ENCODE measurements around the gene EHD4.

Gene EHD4

DNA sequence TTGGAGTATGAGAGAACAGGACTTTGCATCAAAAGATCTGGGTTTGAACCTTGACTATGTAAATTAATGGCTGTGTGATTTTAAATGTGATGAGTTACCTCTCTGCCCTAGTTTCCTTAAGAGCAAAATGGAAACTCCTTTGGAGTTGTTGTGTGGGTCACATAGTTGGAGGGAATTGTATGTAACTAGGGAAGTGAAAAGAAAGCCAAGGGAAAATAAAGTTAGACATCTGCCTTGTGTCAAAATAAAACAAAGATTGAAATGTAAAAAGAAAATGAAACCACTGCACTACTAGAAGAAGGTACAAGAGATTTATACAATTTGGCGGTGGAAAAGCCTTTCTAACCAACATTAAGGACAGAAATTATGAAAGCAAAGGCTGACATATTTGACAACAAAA lies 1.7 kb upstream of the EHD4 start:
- Histone ChIP-seq H3K9ac (ENCODE audit: low read depth, low read length) (no peak overlapping the region), H3K27me3 (ENCODE audit: control insufficient read depth, insufficient read depth, low read length) (peaks cover 17% of the 10 kb centered on the region), H3K4me1 (ENCODE audit: control insufficient read depth, insufficient read depth, low read length) (peaks cover 19% of the 10 kb centered on the region), H3K4me2 (ENCODE audit: low read length) (no peak overlapping the region), H3K4me3 (ENCODE audit: low read length) (no peak overlapping the region), H3K9me3 (replicated peaks; ENCODE audit: low read length) (no peaks in the 10 kb centered on the region), H3K36me3 (ENCODE audit: insufficient read depth, low read length) (no peaks in the 10 kb centered on the region)

DNA sequence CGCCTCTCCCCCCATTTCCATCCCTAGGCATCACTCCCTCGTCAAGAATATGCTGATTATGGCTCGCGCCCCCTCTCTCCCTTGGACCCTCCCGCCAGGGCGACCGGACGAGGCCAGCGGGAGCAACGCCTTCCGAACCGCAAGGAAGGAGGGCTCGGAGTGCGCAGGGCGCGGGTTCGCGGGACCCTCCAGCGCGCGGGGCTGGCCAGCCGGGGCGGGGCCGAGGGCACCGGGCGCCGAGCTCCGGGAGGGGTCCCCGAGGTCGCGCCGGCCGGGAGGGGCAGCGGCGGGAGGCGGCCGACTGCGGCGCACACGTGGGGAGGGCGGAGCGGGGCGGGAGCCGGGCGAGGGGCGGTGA lies 483 bp downstream of the EHD4 start:
- Histone ChIP-seq H3K9ac (ENCODE audit: low read depth, low read length) (peak overlapping the region; percentile 90), H3K4me3 (ENCODE audit: low read length) (peak overlapping the region; percentile 97), H3K4me1 (ENCODE audit: control insufficient read depth, insufficient read depth, low read length) (peaks cover 31% of the 10 kb centered on the region), H3K36me3 (ENCODE audit: insufficient read depth, low read length) (no peaks in the 10 kb centered on the region), H3K9me3 (replicated peaks; ENCODE audit: low read length) (no peaks in the 10 kb centered on the region), H3K4me2 (ENCODE audit: low read length) (peak overlapping the region; percentile 97), H3K27me3 (ENCODE audit: control insufficient read depth, insufficient read depth, low read length) (peaks cover 7% of the 10 kb centered on the region)

DNA sequence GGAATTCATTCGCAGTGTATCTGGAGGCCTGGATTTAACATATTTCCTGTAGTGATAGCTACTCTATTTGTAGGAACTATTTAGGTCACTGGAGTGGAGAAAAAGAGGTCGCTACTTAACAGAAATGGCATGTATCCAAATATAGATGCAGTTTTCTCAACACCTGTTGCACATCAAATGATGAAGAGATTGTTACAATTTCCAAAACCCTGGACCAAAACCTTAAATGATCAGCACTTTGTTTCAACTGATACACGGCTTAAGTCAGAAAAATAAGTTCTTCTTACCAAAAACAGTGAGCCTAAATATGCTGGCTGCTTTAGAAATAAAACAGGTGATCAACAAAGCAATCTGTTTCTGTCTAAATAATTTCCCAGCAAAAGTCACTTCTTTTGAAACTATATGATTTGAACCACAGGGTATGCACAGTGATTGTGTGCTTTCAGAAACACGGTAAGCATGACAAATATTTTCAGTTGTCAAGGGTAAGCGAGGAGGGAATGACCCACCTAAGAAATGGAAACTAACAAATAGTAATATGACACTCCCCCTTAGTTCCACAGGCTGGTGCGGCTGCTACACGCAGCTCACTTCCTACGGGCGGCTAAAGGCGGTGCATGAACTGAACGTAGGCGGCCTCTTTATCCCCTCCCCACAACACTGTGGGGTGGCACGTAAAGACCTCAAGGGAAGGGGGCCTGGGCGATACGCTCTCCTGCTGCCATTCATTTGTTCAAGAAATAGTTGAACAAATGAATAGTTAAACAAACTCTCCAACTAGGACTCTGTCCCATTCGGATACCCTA lies 1.1 kb downstream of the EHD4 start:
- Histone ChIP-seq H3K4me1 (ENCODE audit: control insufficient read depth, insufficient read depth, low read length) (peaks cover 31% of the 10 kb centered on the region), H3K9me3 (replicated peaks; ENCODE audit: low read length) (no peaks in the 10 kb centered on the region), H3K4me3 (ENCODE audit: low read length) (peak overlapping the region; percentile 97), H3K9ac (ENCODE audit: low read depth, low read length) (peak overlapping the region; percentile 90), H3K4me2 (ENCODE audit: low read length) (peak overlapping the region; percentile 97), H3K27me3 (ENCODE audit: control insufficient read depth, insufficient read depth, low read length) (peaks cover 7% of the 10 kb centered on the region), H3K36me3 (ENCODE audit: insufficient read depth, low read length) (no peaks in the 10 kb centered on the region)

DNA sequence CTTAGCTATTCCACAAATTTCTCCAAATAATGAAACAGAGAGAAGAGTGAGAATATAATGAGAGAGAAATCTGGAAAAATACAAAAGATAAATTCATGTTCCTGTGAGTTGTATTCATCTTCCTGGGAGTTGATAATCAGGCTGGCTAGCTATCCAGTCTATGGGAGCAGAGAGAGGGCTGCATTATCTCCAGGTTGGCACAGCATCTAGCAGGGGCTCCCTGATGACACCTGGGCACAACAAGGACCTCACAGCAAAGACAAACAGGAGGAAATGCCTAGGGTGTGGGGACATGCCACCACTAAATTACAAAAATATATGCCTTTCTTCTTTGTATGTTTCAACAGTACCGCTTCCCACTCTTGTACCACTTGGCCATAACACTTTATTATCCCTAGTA lies 1.9 kb downstream of the EHD4 start:
- H3K4me2 ChIP-seq (ENCODE audit: low read length), result peak overlapping the region; percentile 97
- no peak overlapping the region for H3K9ac ChIP-seq (ENCODE audit: low read depth, low read length)
- no peaks in the 10 kb centered on the region for H3K9me3 ChIP-seq (replicated peaks; ENCODE audit: low read length)
- peaks cover 35% of the 10 kb centered on the region for H3K4me1 ChIP-seq (ENCODE audit: control insufficient read depth, insufficient read depth, low read length)
- peaks cover under 1% of the 10 kb centered on the region for H3K27me3 ChIP-seq (ENCODE audit: control insufficient read depth, insufficient read depth, low read length)
- peak overlapping the region; percentile 97 for H3K4me3 ChIP-seq (ENCODE audit: low read length)
- no peaks in the 10 kb centered on the region for H3K36me3 ChIP-seq (ENCODE audit: insufficient read depth, low read length)

DNA sequence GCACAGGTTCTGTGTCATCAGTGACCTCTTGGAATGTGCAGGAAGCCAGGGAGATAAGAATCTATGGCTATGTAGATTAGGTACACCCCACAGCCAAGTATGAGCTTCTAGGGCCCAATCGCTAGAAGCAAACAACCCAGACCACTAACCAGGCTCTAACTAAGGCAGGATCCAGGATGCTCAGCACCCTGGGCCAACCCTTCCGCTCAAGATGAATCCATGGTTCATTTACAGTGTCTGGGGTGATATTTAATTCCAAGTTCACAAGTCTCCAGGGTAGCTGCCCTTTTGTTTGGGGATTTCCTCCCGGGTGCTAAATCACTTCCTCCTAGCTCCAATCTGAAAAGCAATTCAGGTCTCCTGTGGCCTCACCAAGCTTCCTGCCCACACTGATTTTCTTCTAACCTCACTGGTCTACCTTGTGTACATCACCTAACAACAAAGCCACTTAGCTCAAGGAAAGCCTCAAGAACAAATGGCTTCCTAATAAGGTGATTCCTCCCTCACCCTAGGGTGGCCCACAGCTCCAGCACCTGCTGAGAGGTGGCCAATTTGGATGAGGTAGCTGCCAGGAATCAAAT lies 2.4 kb downstream of the EHD4 start:
- no peaks in the 10 kb centered on the region for H3K27me3 ChIP-seq (ENCODE audit: control insufficient read depth, insufficient read depth, low read length)
- peak overlapping the region; percentile 24 for H3K4me2 ChIP-seq (ENCODE audit: low read length)
- peak overlapping the region; percentile 13 for H3K4me3 ChIP-seq (ENCODE audit: low read length)
- H3K36me3 ChIP-seq (ENCODE audit: insufficient read depth, low read length), result no peaks in the 10 kb centered on the region
- H3K4me1 ChIP-seq (ENCODE audit: control insufficient read depth, insufficient read depth, low read length), result peaks cover 35% of the 10 kb centered on the region
- no peaks in the 10 kb centered on the region for H3K9me3 ChIP-seq (replicated peaks; ENCODE audit: low read length)
- H3K9ac ChIP-seq (ENCODE audit: low read depth, low read length), result no peak overlapping the region

DNA sequence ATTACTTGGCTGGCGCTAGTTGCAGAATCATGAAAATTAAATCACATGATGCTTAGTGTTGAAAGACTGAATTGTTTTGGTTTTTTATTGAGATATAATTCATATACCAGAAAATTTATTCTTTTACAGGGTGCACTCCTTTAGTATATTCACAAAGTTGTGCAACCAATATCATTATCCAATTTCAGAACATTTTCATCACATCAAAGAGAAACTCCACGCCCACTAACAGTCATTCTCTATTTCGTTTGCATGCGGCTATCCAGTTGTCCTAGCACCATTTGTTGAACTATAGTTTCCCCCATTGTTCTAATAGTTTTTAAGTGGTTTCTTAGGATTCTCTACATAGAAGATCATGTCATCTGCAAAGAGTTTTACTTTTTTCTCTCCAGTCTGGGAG lies 3.7 kb downstream of the EHD4 start:
- Histone ChIP-seq H3K9ac (ENCODE audit: low read depth, low read length) (no peak overlapping the region), H3K4me2 (ENCODE audit: low read length) (no peak overlapping the region), H3K4me3 (ENCODE audit: low read length) (no peak overlapping the region), H3K36me3 (ENCODE audit: insufficient read depth, low read length) (no peaks in the 10 kb centered on the region), H3K27me3 (ENCODE audit: control insufficient read depth, insufficient read depth, low read length) (no peaks in the 10 kb centered on the region), H3K9me3 (replicated peaks; ENCODE audit: low read length) (no peaks in the 10 kb centered on the region), H3K4me1 (ENCODE audit: control insufficient read depth, insufficient read depth, low read length) (peaks cover 35% of the 10 kb centered on the region)

DNA sequence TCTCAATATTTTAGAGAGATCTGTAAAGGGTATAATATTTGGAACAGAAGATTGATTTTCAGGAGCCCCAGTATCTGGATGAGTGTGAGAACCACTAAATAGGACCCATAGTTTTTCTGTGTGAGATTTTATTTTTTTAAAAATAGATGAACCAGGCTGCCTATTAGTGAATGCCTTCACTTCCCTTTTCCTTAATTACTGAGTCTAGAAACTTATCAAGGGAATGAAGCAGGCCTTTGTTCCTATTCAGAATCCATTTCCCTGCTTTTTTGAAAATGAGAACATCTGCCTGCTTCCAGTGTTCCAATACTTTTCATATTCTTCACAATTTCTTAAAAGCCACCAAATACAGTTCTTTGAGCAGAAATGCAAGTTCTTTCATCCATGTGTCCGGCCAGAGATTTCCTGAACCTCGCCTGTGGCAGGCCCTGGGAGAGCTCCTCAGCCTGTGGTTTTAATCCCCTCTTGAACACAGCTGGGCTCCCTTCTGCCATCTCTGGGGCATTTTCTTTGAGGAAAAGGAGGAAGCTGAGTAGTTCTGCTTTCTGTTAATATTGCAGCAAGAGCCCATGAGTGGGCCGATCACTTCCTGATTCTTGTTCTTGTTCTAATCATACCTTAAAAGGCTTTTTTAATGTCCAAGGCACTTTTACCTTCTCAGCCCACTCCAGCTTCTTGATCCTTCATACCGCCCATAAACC lies 4.7 kb downstream of the EHD4 start:
- H3K36me3 ChIP-seq (ENCODE audit: insufficient read depth, low read length), result no peaks in the 10 kb centered on the region
- H3K9ac ChIP-seq (ENCODE audit: low read depth, low read length), result peak overlapping the region; percentile 43
- H3K4me2 ChIP-seq (ENCODE audit: low read length), result peak overlapping the region; percentile 32
- peaks cover 31% of the 10 kb centered on the region for H3K4me1 ChIP-seq (ENCODE audit: control insufficient read depth, insufficient read depth, low read length)
- H3K4me3 ChIP-seq (ENCODE audit: low read length), result no peak overlapping the region
- H3K27me3 ChIP-seq (ENCODE audit: control insufficient read depth, insufficient read depth, low read length), result no peaks in the 10 kb centered on the region
- H3K9me3 ChIP-seq (replicated peaks; ENCODE audit: low read length), result no peaks in the 10 kb centered on the region

DNA sequence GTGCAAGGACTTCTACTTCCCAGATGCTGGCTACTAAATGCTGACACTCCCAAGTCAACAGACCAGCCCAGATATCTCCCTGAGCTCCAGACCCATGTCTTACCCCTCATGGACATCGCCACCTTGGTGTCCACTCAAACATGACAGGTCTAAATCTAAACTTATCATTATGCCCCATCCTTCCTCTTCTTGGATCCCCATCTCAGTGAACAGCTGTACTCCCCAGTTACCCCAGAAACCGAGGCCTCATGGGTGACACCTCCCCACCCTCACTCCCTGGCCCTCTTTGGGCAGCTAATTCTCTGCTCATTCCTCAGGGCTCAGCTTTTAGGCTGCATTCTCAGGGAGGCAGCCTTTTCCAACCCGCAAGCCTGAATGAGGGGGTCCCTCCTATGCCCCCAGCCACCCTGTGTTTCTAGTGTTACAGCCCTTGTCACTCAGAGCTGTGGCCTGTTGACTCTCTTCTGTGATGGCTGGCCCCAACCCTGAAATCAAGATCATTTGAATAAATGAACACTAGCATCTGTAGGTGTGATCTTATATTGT lies 5.4 kb downstream of the EHD4 start:
- Histone ChIP-seq H3K27me3 (ENCODE audit: control insufficient read depth, insufficient read depth, low read length) (no peaks in the 10 kb centered on the region), H3K9ac (ENCODE audit: low read depth, low read length) (no peak overlapping the region), H3K4me2 (ENCODE audit: low read length) (no peak overlapping the region), H3K4me3 (ENCODE audit: low read length) (no peak overlapping the region), H3K9me3 (replicated peaks; ENCODE audit: low read length) (no peaks in the 10 kb centered on the region), H3K4me1 (ENCODE audit: control insufficient read depth, insufficient read depth, low read length) (peaks cover 34% of the 10 kb centered on the region), H3K36me3 (ENCODE audit: insufficient read depth, low read length) (no peaks in the 10 kb centered on the region)

DNA sequence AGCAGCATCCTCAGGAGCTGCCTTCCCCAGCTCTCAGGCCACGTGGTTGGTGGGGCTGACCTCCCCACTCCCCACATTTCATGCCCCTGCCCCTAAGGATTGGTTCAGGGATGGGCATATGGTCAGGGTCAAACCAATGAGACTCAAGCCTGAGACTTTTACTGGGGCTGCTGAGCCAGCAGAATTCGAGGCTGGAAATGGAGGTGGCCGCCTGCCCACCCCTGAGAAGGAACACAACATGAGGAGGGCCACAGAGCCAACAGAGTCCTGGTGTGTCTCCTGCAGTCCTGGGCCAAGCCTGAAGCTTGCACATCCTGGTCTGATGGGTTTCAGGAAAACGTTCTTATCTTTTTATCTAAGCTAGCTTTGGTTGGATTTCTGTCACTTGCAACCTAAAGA lies 5.9 kb downstream of the EHD4 start:
- no peak overlapping the region for H3K4me2 ChIP-seq (ENCODE audit: low read length)
- H3K36me3 ChIP-seq (ENCODE audit: insufficient read depth, low read length), result no peaks in the 10 kb centered on the region
- H3K27me3 ChIP-seq (ENCODE audit: control insufficient read depth, insufficient read depth, low read length), result no peaks in the 10 kb centered on the region
- H3K9ac ChIP-seq (ENCODE audit: low read depth, low read length), result no peak overlapping the region
- H3K4me3 ChIP-seq (ENCODE audit: low read length), result no peak overlapping the region
- H3K4me1 ChIP-seq (ENCODE audit: control insufficient read depth, insufficient read depth, low read length), result peaks cover 40% of the 10 kb centered on the region
- H3K9me3 ChIP-seq (replicated peaks; ENCODE audit: low read length), result no peaks in the 10 kb centered on the region

DNA sequence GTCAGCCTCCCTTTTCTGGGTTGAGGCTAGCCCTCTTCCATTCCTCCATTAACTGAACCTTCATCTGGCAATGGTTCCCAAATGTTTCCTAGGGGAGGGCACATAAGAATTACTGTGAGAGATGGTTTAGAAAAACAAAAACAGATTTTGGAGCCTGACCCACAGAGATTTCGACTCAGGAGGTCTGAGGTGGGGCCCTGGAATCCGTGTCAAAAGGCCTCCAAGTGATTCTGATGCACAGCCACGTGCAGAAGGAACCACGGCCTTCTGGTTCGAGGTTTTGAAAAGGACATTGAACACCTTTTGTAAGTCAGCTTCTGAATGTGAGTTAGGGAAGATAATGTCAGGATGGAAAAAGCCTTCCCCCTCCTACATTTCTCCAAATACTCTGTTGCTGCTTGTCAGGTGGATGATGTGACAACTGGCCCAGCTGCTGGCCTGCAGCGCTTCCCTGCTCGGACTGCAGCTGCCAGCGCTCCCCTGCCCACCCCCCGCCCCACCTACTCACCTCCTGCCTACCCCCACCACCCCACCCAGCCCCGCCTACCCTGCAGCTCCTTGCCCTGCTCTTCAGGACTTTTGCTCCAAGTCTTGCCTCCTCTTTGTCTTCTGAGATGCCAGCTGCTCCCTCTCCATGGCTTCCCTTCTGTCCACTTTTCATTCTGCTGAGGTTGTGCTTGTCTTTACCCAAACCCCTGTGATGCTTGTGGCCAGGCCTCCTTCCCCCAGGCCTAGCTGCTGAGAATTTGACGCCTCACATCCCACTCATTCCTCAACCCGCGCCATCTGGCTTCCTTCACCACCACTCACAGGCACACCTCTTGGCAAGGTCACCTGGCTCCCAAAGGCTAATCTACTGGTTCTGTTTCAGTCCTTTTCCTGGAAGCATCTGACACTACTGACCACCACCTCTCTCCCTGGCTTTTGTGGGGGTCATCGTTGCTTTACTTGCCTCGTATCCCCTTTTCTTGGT lies 6.6 kb downstream of the EHD4 start:
- Histone ChIP-seq H3K4me1 (ENCODE audit: control insufficient read depth, insufficient read depth, low read length) (peaks cover 41% of the 10 kb centered on the region), H3K27me3 (ENCODE audit: control insufficient read depth, insufficient read depth, low read length) (no peaks in the 10 kb centered on the region), H3K9me3 (replicated peaks; ENCODE audit: low read length) (no peaks in the 10 kb centered on the region), H3K4me3 (ENCODE audit: low read length) (no peak overlapping the region), H3K9ac (ENCODE audit: low read depth, low read length) (no peak overlapping the region), H3K36me3 (ENCODE audit: insufficient read depth, low read length) (no peaks in the 10 kb centered on the region), H3K4me2 (ENCODE audit: low read length) (no peak overlapping the region)

Data from skeletal muscle satellite cell (primary cell).